Kidney epithelial cell (primary cell): Measurements from ENCODE around the gene MAPKAPK2. TPM values are rescaled to one million over a fixed set of nuclear protein-coding genes. Genes with fewer than 3 reads are reported as not detected.

Experiments used
- DNase-seq: peaks from one replicate; pipeline ENCODE4 v3.0.0-alpha.2; 2010; ENCODE audit warnings: low read depth
- H3K27me3 ChIP-seq: 2 replicates; pipeline ENCODE4 v1.6.0; 2011; ENCODE audit warnings: low read length; ENCODE audit not compliant: control insufficient read depth, insufficient read depth
- H3K36me3 ChIP-seq: 2 replicates; pipeline ENCODE4 v1.5.1; 2011; ENCODE audit warnings: low read length; ENCODE audit not compliant: control insufficient read depth, insufficient read depth
- H3K4me3 ChIP-seq: 2 replicates; pipeline ENCODE4 v1.5.1; 2011; ENCODE audit warnings: low read depth, mild to moderate bottlenecking, control low read depth, low read length
- total RNA-seq: library from RNA; depleted of rRNA; stranded (reverse); fragments of >200 nt; gene quantifications from 2 replicates; pipeline ENCODE4 v1.2.3, GENCODE V29; 2015
- TF ChIP-seq, protein P1 (sequence below): IDR thresholded peaks from 2 replicates; pipeline ENCODE4 v1.5.1; 2011; ENCODE audit warnings: mild to moderate bottlenecking, moderate library complexity, low read length, control low read depth, inconsistent platforms; ENCODE audit not compliant: insufficient read depth, poor library complexity, severe bottlenecking

Gene MAPKAPK2
- total RNA-seq, 1 donor from 2014 or later, result 64.0 TPM

DNA sequence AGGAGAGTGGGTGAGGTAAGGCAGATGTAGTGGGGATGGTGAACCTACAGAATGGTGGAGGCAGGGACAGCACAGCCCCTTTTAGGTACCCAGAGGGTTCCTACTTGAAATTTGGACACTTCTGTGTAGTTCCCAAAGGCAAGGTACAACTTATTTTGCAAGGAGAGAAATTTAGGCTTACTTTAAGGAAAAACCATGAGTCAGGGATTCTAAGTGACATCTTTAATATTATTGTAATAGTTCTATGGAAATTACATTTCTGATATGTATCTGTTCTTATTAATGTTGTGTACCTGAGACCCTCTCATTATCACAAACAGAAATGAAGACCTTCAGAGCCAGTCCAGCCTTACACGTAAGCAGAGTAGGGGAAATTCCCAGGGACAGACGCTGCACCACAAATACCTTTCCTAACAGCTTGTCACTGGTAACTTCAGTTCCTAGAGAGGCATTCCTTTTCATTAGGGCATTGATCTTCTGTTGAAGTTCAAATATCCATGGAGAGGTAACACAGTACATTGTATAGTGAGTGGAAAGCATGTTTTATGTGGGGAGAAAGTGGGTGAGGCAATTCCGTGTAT is 41.5 kb upstream of the MAPKAPK2 start:
- DNase-seq, result no peak
- Histone ChIP-seq H3K27me3 (no peaks in the 10 kb centered on the region), H3K4me3 (no peak overlapping the region), H3K36me3 (no peaks in the 10 kb centered on the region)
- TF ChIP-seq, protein P1, sequence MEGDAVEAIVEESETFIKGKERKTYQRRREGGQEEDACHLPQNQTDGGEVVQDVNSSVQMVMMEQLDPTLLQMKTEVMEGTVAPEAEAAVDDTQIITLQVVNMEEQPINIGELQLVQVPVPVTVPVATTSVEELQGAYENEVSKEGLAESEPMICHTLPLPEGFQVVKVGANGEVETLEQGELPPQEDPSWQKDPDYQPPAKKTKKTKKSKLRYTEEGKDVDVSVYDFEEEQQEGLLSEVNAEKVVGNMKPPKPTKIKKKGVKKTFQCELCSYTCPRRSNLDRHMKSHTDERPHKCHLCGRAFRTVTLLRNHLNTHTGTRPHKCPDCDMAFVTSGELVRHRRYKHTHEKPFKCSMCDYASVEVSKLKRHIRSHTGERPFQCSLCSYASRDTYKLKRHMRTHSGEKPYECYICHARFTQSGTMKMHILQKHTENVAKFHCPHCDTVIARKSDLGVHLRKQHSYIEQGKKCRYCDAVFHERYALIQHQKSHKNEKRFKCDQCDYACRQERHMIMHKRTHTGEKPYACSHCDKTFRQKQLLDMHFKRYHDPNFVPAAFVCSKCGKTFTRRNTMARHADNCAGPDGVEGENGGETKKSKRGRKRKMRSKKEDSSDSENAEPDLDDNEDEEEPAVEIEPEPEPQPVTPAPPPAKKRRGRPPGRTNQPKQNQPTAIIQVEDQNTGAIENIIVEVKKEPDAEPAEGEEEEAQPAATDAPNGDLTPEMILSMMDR, result no peak

DNA sequence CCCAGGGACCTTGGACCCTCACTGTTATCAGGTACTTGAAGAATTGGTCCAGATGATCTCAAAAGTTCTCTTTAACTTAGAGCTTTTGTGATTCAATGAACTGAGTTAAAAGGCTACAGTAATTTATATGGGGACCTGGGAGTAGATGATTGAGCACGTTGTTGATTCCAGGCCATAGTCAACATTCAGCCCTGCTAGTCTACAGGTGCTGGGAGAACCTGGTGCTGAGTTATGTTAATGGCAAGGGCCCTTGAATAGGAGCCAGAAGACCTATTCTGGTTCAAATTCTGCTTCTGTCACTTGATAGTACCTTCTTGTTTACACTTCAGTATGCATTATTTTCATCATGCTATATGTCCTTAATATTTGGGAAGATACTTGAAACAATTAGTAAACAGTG is 38.2 kb upstream of the MAPKAPK2 start:
- no peak for DNase-seq
- H3K4me3 ChIP-seq, result no peak overlapping the region
- no peaks in the 10 kb centered on the region for H3K36me3 ChIP-seq
- no peaks in the 10 kb centered on the region for H3K27me3 ChIP-seq
- TF ChIP-seq, protein P1, result no peak

DNA sequence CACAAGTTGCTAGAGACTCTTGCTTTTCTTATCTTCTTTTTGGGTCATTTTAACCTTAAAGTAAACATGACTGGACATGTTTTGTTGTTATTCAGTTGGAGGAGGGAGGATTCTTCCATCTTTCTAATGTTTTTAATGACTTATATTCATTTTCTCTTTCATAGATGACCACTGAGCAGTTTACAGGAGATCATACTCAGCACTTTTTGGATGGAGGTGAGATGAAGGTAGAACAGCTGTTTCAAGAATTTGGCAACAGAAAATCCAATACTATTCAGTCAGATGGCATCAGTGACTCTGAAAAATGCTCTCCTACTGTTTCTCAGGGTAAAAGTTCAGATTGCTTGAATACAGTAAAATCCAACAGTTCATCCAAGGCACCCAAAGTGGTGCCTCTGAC is 37.5 kb upstream of the MAPKAPK2 start:
- TF ChIP-seq, protein P1, result no peak
- H3K27me3 ChIP-seq, result no peaks in the 10 kb centered on the region
- no peak for DNase-seq
- no peaks in the 10 kb centered on the region for H3K36me3 ChIP-seq
- no peak overlapping the region for H3K4me3 ChIP-seq

DNA sequence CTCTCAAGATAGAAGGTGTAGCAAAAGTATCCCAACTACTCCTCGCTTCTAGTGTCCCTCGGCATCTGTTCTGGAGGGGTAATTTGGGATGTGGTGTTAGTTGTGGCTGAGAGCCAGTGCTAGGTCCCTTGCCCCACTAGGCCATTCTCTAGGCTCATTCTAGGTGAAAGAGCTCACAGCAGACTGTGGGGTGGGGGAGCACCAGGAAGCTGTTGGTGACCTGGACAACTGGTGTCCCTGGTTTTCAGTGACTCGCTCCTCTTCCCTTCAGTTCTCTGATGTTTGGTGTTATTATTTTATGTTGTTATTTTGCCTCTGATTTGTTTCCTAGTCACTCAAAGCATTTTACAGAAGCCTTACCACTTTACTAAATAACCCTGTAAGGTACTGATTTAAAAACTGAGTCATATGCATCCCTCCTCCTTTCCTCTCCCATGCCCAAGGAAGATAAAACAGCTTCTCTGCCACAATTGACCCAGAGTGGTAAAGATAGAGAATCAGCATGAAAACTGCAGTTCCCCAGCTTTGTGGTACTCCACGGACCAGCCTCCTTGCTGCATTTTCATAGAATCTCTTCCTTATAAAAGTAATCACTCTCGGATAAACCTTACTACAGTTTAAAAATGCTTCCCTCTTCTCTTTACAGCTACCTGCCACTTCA is 35.3 kb upstream of the MAPKAPK2 start:
- TF ChIP-seq, protein P1, result no peak
- Histone ChIP-seq H3K36me3 (no peaks in the 10 kb centered on the region), H3K4me3 (no peak overlapping the region), H3K27me3 (no peaks in the 10 kb centered on the region)
- DNase-seq, result no peak

DNA sequence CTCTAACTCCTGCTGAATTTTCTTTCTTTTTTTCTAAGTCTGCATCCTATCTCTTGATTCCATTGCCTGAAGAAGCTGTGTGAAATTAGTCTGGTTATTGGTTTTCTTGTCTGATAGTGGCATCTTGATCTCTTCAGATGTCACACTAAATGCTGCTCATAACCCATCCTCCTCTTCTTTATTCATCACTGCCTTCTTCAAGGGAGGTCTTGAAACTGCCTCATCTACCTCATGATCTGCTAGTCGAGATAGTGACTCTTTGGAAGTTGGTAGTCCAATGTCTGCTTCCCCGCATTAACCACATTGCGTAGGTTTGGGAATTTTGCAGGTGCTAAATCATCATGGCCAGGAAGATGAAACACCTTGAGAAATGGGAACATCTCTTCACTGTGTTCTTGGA is 33.7 kb upstream of the MAPKAPK2 start:
- H3K4me3 ChIP-seq, result no peak overlapping the region
- no peak for DNase-seq
- no peaks in the 10 kb centered on the region for H3K36me3 ChIP-seq
- no peaks in the 10 kb centered on the region for H3K27me3 ChIP-seq
- TF ChIP-seq, protein P1, result no peak
